Spleen (tissue), 11 donors: ENCODE data around the gene HABP2. TPM values are rescaled to one million over a fixed set of nuclear protein-coding genes. Genes with fewer than 3 reads are reported as not detected.

Experiments
- DNase-seq: peaks from one replicate; pipeline ENCODE4 v3.0.0-alpha.2; 2020
- H3K27ac ChIP-seq, 8 donors: fragments of 200-600 bp; sonication (generic) in 7 of 8; 1 replicate in 4 of 8; 2 replicates in 4 of 8; pipeline versions ENCODE4 v1.5.0 to v1.8.0; 2016 to 2021; ENCODE audit warnings: inconsistent platforms in 4 of 8, mild to moderate bottlenecking in 4 of 8, moderate library complexity in 1 of 8
- H3K27me3 ChIP-seq, 7 donors: fragments of 200-600 bp; sonication (generic) in 6 of 7; replicated peaks in 1 of 7; 1 replicate in 4 of 7; 2 replicates in 3 of 7; pipeline versions ENCODE4 v1.5.0 to v1.8.0; 2016 to 2021; ENCODE audit warnings: inconsistent platforms in 3 of 7, mild to moderate bottlenecking in 1 of 7
- H3K36me3 ChIP-seq, 6 donors: fragments of 200-600 bp; sonication (generic) in 5 of 6; 1 replicate in 4 of 6; 2 replicates in 2 of 6; pipeline versions ENCODE4 v1.5.0 to v1.8.0; 2016 to 2021; ENCODE audit warnings: inconsistent platforms in 2 of 6
- H3K4me1 ChIP-seq, 6 donors: fragments of 200-600 bp; sonication (generic) in 5 of 6; 1 replicate in 3 of 6; 2 replicates in 3 of 6; pipeline versions ENCODE4 v1.5.0 to v1.8.0; 2016 to 2021; ENCODE audit warnings: inconsistent platforms in 3 of 6
- H3K4me3 ChIP-seq, 8 donors: fragments of 200-600 bp; sonication (generic) in 7 of 8; 1 replicate in 4 of 8; 2 replicates in 4 of 8; pipeline versions ENCODE4 v1.5.0 to v1.8.0; 2016 to 2021; ENCODE audit warnings: inconsistent platforms in 4 of 8, mild to moderate bottlenecking in 4 of 8, moderate library complexity in 2 of 8
- H3K9me3 ChIP-seq, 8 donors: fragments of 200-600 bp; sonication (generic) in 7 of 8; 1 replicate in 4 of 8; 2 replicates in 4 of 8; pipeline versions ENCODE4 v1.5.0 to v1.8.0; 2016 to 2021; ENCODE audit warnings: inconsistent platforms in 4 of 8
- CTCF ChIP-seq, 11 experiments: fragments of 200-600 bp in 7 of 11; fragments of 450-650 bp in 4 of 11; sonication (generic) in 4 of 11; IDR thresholded peaks in 8 of 11; conservative IDR thresholded peaks in 3 of 11; 1 replicate in 7 of 11; 2 replicates in 4 of 11; pipeline versions ENCODE4 v1.4.0 to v1.8.0; 2016 to 2021; ENCODE audit warnings: antibody characterized with exemption in 11 of 11, inconsistent platforms in 4 of 11, mild to moderate bottlenecking in 1 of 11
- POLR2A ChIP-seq, 3 donors: fragments of 450-650 bp; IDR thresholded peaks; one replicate each; pipeline ENCODE4 v1.5.1; 2017; ENCODE audit warnings: antibody characterized with exemption in 3 of 3, mild to moderate bottlenecking in 1 of 3
- POLR2AphosphoS5 ChIP-seq, 3 donors: sonication (generic); formaldehyde crosslinking; IDR thresholded peaks; one replicate each; pipeline ENCODE4 v1.5.1; 2017; ENCODE audit warnings: antibody characterized with exemption in 3 of 3
- WGBS, 5 donors: extraction: QIAGEN DNeasy Blood & Tissue Kit in 3 of 5; methylation state at CpG; one replicate each; pipeline versions ENCODE4 v1.1.5 to v1.1.7; 2013 to 2018; 5-methylcytosine and 5-hydroxymethylcytosine counted together
- intact Hi-C: fragments of 100-400 bp; cut with DNase I; formaldehyde crosslinking; loops from one replicate; pipeline ENCODE4 v1.15.0; 2023; ENCODE audit warnings: low total_unique reads
- polyA plus RNA-seq, 3 donors: library from polyadenylated mRNA; stranded (reverse); fragments of 200-250 nt; gene quantifications; one replicate each; pipeline ENCODE4 v1.2.1, GENCODE V29; 2013
- total RNA-seq, 7 donors: library from RNA; depleted of rRNA in 3 of 7; stranded (reverse); fragments of >200 nt in 3 of 7; fragmentation: NEBNext Ultra II Directional in 4 of 7; extraction: Animal tissue kit (Norgen Biotek cat#: 25700) in 4 of 7; gene quantifications; one replicate each; pipeline versions ENCODE4 v1.1.0 to v1.2.1, GENCODE V29; 2016 to 2021
- donor health status: healthy with polysubstance abuse.
- donor health status: DM: no; HTN: no; CAD: no; lungs with moderate emphysema.
- donor health status: DM: no; HTN: no; CAD: no.
- donor health status: Bipolar disorder and iron deficiency.
- donor health status: healthy.
- donor health status: DM: no; HTN: no; CAD: no.
- donor health status: DM: yes; HTN: yes; CAD: no.

The HABP2 gene
- total and polyA plus RNA-seq, 10 donors = not detected

- DNase-seq = no peak
- no peaks in the 10 kb centered on the region for H3K36me3 ChIP-seq
- TF ChIP-seq CTCF (IDR thresholded peaks at IDR 0.05 in 8 of 11, conservative IDR thresholded peaks at IDR 0.05 in 3 of 11) = no peak
- no peak for TF ChIP-seq POLR2A (IDR thresholded peaks at IDR 0.05)
- no peak for TF ChIP-seq POLR2AphosphoS5 (IDR thresholded peaks at IDR 0.05)
- H3K9me3 ChIP-seq = peaks cover 0 to 27% (median 22%) of the 10 kb centered on the region in 8 donors
- H3K27me3 ChIP-seq = no peaks in the 10 kb centered on the region
- H3K27ac ChIP-seq = no peak overlapping the region
- H3K4me1 ChIP-seq = no peaks in the 10 kb centered on the region
- no peak overlapping the region for H3K4me3 ChIP-seq
- intact Hi-C loops = no loop called here
Measured at GRCh38 chr10:113511419-113511818, 41.4 kb upstream of the HABP2 start.

GRCh38 chr10:113515161-113515560, 37.7 kb upstream of the HABP2 start:
- peaks cover 0 to 27% (median 22%) of the 10 kb centered on the region in 8 donors for H3K9me3 ChIP-seq
- no peaks in the 10 kb centered on the region for H3K4me1 ChIP-seq
- H3K27ac ChIP-seq = no peak overlapping the region
- 73 to 81% (median 77%) methylated on average over 6 of the region's 6 CpGs for WGBS, 5 donors
- no peaks in the 10 kb centered on the region for H3K27me3 ChIP-seq
- intact Hi-C loops = no loop called here
- no peak for TF ChIP-seq CTCF (IDR thresholded peaks at IDR 0.05 in 8 of 11, conservative IDR thresholded peaks at IDR 0.05 in 3 of 11)
- no peak for TF ChIP-seq POLR2AphosphoS5 (IDR thresholded peaks at IDR 0.05)
- no peak for TF ChIP-seq POLR2A (IDR thresholded peaks at IDR 0.05)
- H3K36me3 ChIP-seq = no peaks in the 10 kb centered on the region
- H3K4me3 ChIP-seq = no peak overlapping the region
- DNase-seq = no peak

DNA sequence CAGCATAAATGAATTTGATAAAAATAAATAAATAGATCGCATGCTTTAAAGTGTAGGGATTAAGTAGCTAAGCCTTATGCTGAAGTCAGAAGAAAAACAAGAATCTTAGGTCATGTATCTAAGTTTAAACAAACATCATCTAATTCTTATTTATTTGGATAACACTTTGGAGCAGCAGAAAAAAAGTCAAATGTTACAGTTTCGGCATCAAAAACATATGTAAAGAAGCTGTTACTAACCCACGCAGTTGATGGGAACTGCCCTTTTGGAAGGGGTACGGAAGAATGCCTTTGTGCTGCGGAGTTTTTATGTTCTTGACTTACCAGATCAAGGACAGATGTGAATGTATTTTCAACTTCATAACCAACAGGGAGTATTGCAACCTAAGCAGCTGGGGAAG, 37.3 kb upstream of the HABP2 start:
- TF ChIP-seq POLR2A (IDR thresholded peaks at IDR 0.05) = no peak
- no peak for TF ChIP-seq POLR2AphosphoS5 (IDR thresholded peaks at IDR 0.05)
- TF ChIP-seq CTCF (IDR thresholded peaks at IDR 0.05 in 8 of 11, conservative IDR thresholded peaks at IDR 0.05 in 3 of 11) = no peak
- H3K27ac ChIP-seq = no peak overlapping the region
- WGBS, 5 donors = 85 to 96% (median 90%) methylated on average over 5 of the region's 5 CpGs
- H3K27me3 ChIP-seq = no peaks in the 10 kb centered on the region
- H3K36me3 ChIP-seq = no peaks in the 10 kb centered on the region
- peaks cover 0 to 4% (median 0%) of the 10 kb centered on the region in 6 donors for H3K4me1 ChIP-seq
- H3K4me3 ChIP-seq = no peak overlapping the region
- intact Hi-C loops = no loop called here
- no peak for DNase-seq
- peaks cover 0 to 25% (median 22%) of the 10 kb centered on the region in 8 donors for H3K9me3 ChIP-seq

- intact Hi-C loops = no loop called here
- H3K36me3 ChIP-seq = no peaks in the 10 kb centered on the region
- H3K4me1 ChIP-seq = peaks cover 0 to 8% (median 0%) of the 10 kb centered on the region in 6 donors
- H3K4me3 ChIP-seq = no peak overlapping the region
- H3K27me3 ChIP-seq = no peaks in the 10 kb centered on the region
- TF ChIP-seq POLR2AphosphoS5 (IDR thresholded peaks at IDR 0.05) (no peak), CTCF (IDR thresholded peaks at IDR 0.05 in 8 of 11, conservative IDR thresholded peaks at IDR 0.05 in 3 of 11) (no peak), POLR2A (IDR thresholded peaks at IDR 0.05) (no peak)
- DNase-seq = no peak
- WGBS, 5 donors = 89 to 96% (median 91%) methylated on average over 3 of the region's 3 CpGs
- H3K27ac ChIP-seq = no peak overlapping the region
- peaks cover 0 to 21% (median 19%) of the 10 kb centered on the region in 8 donors for H3K9me3 ChIP-seq
Measured at GRCh38 chr10:113516061-113516460, 36.8 kb upstream of the HABP2 start.
